HTR-8/SVneo (cell line): ENCODE results near the gene DOCK6.
A peak's percentile ranks its signal among the peaks of the same experiment; 100 is the strongest.
"Not testable (repeated sequence)": the region's sequence is repeated elsewhere in the genome, so short reads cannot be mapped to it uniquely, and the experiment has no call there.

Experiments
- DNase-seq: peaks from one replicate; pipeline ENCODE4 v3.0.0; 2011; ENCODE audit warnings: low spot score, mixed read lengths; ENCODE audit not compliant: insufficient read length
- FAIRE-seq: peaks from 2 replicates; lab custom pipeline; 2011; peaks lifted over from hg19 to GRCh38; lab: Jason Lieb, UNC

Gene DOCK6

DNA sequence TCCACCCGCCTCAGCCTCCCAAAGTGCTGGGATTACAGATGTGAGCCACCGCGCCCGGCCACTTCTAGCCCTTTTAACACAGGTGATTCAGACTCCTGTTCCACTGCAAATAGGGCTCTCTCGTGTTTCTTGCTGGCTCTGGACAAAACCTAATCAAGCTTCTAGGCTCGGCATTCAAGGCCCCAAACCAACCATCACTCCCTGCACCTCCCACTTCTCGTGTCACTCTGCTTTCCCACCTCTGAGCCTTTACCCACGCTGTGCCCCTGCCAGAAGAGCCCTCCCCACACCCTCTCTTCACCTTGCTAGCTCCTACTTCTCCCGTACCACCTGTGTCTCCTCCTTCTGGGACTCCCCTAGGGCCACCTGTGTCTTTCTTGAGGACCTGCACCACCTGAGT is 84.7 kb downstream of the DOCK6 start:
- no peak for DNase-seq
- no peak for FAIRE-seq

DNA sequence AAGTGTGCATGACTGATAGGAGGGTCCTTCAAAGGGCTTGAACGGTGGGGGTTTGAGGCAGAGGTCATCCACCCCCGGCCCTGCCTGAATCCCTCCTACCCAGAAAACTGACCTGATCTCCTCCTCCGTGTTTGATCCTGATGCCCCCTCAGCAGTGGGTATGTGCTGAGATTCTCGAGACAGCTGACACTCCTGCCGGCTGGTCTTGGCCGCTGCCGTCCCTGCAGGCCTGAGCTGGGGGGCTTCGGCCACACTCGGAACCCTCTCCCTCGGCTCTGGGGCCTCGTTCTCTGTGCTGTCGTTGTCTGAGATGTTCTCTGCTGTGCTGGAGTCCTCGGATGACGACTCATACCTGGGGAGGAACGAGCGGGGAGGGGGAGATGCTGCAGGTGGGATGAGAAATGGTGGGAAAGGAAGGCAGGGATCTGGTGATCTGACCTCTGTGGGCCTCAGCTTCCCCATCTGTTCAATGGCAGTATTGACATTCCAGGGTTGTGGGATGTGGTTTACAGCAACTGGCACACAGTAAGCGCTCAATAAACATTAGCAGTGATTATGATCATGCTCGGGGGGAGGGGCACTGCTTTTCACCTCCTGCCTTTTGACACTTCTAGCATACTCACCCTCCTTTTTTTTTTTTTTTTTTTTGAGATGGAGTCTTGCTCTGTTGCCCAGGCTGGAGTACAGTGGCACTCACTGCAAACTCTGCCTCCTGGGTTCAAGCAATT is 85.7 kb downstream of the DOCK6 start:
- no peak for DNase-seq
- peak; percentile 13 for FAIRE-seq

DNA sequence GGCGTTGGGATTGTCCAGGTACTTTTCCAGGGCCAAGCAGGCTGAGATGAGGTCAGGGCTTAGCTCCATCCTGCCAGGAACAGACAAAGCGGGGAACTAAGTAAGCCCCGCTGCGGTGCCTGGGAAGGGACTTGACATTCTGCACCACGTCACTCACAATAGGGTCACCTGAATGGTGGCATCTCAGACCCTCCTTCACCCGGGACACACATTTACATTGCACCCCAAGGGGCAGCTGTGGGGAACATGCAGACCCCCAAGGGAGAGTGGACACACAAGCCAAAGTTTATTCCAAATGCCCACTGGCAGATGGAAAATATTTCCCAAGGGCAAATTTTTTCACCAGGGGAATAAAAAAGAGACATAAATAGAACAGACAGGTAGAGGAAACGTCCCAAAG is 86.4 kb downstream of the DOCK6 start:
- DNase-seq (no peak), FAIRE-seq (no peak)

GRCh38 chr19:11174336-11174735 is 88.0 kb downstream of the DOCK6 start:
- no peak for DNase-seq
- FAIRE-seq = peak; percentile 80

DNA sequence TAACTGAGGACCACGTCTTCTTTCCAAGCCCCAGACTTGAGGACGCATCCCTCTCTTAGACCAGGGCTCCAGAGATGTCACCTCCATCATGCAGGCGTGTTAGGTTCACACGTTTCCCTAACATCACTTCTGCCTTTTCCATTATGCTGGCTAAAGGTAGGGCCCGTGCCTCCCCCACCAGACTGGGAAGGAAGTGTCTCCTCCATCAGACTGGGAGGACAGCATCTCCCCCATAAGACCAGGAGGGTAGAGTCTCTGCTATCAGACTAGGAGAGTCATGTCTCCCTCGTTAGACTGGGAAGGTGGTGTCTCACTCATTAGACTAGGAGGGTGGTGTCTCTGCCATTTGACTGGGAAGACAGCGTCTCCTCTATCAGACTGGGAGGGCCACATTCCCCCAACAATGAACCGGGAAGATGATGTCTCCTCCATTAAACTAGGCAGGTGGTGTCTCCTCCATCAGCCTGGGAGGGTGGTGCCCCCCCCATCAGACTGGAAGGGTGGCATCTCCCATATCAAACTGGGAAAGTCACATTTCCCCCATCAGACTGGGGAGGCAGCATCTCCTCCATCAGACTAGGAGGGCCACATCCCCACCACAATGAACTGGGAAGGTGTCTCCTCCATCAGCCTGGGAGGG is 88.7 kb downstream of the DOCK6 start:
- no peak for FAIRE-seq
- DNase-seq = no peak

DNA sequence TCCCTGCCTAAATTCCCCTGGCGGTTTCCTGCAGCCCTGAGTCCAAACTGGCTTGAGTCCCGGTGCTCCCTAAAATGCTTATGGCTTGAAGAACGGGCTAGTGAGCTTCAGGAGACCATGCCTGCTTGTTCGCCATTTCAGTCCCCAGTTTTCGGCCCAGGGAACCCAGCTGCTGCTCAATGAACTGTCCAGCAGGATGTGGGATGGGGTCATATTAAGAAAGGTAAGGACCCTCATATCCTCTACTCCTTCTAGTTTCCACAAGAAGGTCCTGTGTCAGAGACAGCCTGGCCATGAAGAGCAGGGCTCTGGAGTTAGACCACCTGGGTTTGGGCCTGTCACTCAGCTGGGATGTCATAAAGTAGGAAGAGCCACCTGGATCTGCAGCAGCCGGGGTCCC is 89.7 kb downstream of the DOCK6 start:
- FAIRE-seq (no peak), DNase-seq (no peak)

- FAIRE-seq (no peak), DNase-seq (no peak)
Measured at GRCh38 chr19:11171144-11171543, 91.2 kb downstream of the DOCK6 start.

GRCh38 chr19:11169896-11170678 is 92.2 kb downstream of the DOCK6 start:
- FAIRE-seq = peak; percentile 9
- no peak for DNase-seq

DNA sequence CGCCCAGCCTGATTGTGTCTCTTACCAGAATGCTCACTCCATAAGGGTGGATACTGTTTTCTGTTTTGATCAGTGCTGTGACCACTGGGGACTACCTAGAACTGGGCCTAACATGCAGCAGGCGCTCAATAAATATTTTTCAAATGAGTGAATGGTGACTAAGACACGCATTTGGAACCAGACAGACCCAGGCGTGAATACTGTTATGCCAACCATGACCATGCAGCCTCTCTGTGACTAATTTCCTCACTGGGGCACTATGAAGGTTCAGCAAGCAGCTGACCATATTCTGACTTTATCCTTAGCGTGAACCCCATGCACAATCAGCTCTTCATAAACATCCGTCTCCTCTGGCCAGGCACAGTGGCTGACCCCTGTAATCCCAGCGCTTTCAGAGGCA is 93.8 kb downstream of the DOCK6 start:
- FAIRE-seq (peak; percentile 84), DNase-seq (peak; percentile 54)

DNA sequence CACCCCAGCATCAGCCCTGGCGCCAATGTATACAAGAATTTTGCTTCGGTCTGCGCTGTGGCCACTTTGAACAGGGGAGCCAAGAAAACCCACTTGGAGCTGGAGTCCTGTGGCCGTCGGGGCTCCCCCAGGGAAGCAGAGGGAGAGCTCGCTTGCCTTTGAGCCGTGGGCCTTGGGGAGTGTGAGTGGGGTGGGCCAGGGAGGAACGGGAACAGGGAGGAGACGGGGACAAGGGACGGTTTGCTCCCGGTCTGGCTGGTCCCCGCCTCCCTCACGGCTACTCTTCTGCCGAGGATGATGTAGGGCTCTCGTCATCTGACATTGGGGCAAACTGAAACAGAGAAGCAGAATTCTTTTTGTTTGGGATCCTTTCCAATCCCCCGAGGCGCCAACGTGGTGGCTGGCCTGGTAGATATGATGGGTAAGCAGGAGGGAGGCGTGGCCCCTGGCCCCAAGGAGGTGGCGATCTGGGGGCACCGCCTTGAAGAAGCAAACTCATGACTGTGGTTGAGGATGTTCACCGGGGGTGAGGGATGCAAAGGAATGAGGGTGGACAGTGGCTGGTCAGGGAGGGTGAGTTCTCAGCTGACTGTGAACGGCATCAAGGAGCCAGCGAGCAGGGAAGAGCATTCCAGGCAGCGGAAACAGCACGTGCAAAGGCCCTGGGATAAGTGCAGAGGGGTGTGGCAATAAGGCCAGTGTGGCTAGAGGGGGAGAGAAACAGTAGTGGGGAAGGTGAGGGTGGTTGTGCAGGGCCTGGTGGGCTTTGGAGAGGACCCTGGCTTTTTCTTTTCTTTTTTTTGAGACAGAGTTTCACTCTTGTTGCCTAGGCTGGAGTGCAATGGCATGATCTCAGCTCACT is 95.8 kb downstream of the DOCK6 start:
- DNase-seq (no peak), FAIRE-seq (no peak)

GRCh38 chr19:11165486-11166030 is 96.8 kb downstream of the DOCK6 start:
- FAIRE-seq = no peak
- DNase-seq = no peak

DNA sequence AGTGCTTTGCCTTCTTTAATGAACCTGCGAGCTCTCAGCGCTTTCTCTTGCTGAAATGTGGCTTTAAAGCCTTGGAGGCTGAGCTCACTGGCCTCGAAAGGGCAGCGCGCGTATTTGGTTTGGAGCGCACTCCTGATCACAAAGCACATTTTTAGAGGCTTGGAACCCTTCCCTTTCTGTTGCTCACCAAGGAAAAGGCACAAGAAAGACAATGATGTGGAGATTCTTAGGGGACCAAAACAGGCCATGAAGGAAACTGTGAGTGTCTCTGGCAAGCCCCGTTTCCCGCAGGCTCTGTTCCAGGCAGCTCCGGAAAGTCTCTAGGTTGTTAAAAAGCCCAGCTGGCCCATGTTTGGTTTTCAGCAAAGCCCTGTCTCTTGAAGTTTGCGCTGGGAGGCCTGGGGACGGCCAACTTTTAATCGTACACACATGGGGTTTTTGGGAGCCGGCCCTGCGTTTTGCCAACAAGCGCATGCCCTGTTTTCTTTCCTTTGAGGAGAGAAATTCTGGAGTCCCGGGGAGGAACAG is 97.4 kb downstream of the DOCK6 start:
- FAIRE-seq = no peak
- no peak for DNase-seq

GRCh38 chr19:11164296-11164695 is 98.0 kb downstream of the DOCK6 start:
- no peak for FAIRE-seq
- no peak for DNase-seq

- FAIRE-seq, DNase-seq: not testable (repeated sequence)
Measured at GRCh38 chr19:11160440-11160768, 101.9 kb downstream of the DOCK6 start.

DNA sequence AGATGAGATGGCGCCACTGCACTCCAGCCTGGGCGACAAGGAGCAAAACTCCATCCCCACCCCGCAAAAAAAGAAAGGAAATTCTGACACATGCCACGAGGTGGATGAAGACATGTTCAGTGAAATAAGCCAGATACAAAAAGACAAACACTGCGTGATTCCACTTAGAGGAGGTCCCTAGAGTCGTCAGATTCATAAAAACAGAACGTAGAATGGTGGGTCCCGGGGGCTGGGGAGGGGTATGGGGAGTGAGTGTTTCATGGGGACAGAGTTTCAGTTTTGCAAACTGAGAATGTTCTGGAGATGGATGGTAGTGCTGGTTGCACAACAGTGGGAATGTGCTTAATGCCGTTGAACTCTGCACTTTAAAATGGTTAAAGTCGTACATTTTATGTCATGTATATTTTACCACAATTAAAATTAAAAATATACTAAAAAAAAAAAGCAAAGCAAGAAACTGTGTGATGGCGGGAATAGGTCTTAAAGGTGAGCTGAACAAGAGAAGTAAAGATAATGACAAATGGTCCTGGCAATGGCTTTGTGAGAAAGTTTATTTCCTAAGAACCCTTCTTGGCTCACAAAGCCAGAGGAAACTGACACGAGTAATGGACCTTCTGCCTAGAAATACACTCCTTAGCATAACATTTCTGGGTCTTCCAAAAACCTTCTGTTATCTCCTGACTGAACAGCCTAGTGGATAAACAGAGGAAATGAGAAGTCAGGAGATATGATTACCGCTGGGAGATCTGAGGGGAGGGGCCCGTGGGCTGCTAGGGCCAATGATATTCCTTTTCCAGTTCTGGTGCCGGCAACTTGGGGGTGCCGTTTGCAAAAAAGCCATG is 102.5 kb downstream of the DOCK6 start:
- FAIRE-seq (no peak), DNase-seq (no peak)

GRCh38 chr19:11155373-11156120 is 106.8 kb downstream of the DOCK6 start, which contains the start of gene SPC24:
SPC24 (minus strand) TSS chr19:11155782; CDS start chr19:11155776, 6 bp downstream.
- peak; percentile 99 for FAIRE-seq
- DNase-seq = peak; percentile 100

GRCh38 chr19:11154683-11155047 is 107.7 kb downstream of the DOCK6 start:
- FAIRE-seq (no peak), DNase-seq (no peak)

DNA sequence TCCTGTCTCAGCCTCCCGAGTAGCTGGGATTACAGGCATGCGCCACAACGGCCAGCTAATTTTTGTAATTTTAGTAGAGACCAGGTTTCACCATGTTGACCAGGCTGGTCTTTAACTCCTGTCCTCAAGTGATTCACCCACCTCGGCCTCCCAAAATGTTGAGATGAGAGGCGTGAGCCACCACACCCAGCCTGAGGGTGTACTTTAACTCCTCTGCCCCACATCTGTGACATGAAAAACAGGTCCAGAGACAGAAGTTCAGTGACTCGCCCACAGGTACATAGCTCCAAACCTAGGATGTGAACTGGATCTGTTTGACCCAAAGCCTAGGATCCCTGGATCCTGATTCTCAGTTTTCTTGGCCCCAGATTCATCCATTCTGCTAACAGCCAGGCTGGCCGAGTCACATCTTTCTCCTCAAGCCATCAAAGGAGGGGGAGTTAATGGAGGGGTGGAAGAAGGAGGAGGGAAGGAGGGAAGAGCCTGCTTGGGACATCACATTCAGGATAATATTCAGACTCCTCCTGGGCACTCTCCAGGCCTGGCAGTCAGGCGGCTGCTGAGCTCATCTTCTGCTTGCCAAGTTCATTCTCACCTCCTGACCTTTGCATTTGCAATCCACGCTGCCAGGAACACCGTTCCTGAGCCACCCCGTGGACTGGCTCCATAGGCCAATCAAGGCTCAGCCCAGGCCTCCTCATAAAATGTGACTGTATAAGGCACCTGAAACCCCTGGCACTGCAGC is 109.8 kb downstream of the DOCK6 start:
- FAIRE-seq = no peak
- DNase-seq = no peak
